ENCODE measurements around the gene UPK3B. TPM values are rescaled to one million over a fixed set of nuclear protein-coding genes. Genes with fewer than 3 reads are reported as not detected.

UPK3B gene
- total and polyA plus RNA-seq, 9 of the 15 experiments (the other 6 are each of a cell fraction or from before 2014, with no cell fraction given), result not detected

DNA sequence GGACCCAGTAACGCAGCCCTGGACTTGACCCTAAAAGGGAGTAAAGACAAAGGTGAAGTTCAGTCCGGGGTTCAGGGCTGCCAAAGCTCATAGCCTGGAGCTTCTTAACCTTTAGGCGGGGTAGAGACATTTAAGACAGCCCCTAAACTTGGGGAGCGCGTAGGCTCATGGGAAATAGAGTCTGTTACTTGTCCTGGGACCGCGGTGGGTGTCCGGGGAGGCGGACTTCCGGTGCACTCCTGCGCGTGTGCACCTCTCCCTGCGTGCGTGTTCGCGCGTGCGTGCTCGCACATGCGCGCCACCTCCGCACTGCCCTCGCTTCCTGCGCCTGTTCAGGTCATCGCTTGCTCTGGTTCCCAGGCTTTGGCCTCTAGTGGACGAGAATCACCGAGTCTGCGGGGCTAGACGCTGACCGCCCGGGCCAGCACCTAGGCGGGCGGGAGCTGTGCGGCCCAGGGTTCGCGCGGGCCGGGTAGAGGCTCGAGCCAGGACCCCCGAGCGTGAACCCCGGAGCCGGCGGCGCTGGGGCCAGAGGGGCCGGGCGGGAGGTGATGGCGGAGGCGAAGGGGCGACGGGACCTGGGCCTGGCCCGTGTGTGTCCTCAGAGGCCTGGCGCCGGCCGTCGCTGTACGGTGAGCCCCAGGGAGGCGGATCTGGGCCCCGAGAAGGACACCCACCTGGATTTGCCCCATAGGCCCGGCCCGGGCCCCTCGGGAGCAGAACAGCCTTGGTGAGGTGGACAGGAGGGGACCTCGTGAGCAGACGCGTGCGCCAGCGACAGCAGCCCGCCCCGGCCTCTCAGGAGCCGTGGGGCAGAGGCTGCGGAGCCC, 38.9 kb downstream of the UPK3B start (continued):
- peak; percentile 70 for TF ChIP-seq RBM25 (IDR thresholded peaks at IDR 0.05; ENCODE audit: low read depth, low read length, severe bottlenecking)
- TF ChIP-seq, protein P1, sequence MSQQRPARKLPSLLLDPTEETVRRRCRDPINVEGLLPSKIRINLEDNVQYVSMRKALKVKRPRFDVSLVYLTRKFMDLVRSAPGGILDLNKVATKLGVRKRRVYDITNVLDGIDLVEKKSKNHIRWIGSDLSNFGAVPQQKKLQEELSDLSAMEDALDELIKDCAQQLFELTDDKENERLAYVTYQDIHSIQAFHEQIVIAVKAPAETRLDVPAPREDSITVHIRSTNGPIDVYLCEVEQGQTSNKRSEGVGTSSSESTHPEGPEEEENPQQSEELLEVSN (IDR thresholded peaks at IDR 0.05; ENCODE audit: borderline replicate concordance in 1 of 2, extremely low read depth in 1 of 2, insufficient read depth in 1 of 2, insufficient read length in 1 of 2, low read depth in 1 of 2, low read length in 1 of 2, poor library complexity in 1 of 2, severe bottlenecking in 1 of 2), result peak; percentile 74 to 78
- peak; percentile 86 for TF ChIP-seq L3MBTL2 (IDR thresholded peaks at IDR 0.05)
- peak; percentile 89 for TF ChIP-seq GABPA (tag; conservative IDR thresholded peaks at IDR 0.05; ENCODE audit: low read depth)
- peak in 1 of 2 experiments; percentile 57; a peak in 1 of 4 replicates for TF ChIP-seq SIN3A (IDR thresholded peaks at IDR 0.05; ENCODE audit: borderline replicate concordance in 2 of 2, control insufficient read depth in 1 of 2, low read depth in 2 of 2, low read length in 2 of 2)
- peak; percentile 67; the same call in 1 of the 2 replicates for TF ChIP-seq SIN3B (IDR thresholded peaks at IDR 0.05; ENCODE audit: low read depth)
- TF ChIP-seq, protein P2, sequence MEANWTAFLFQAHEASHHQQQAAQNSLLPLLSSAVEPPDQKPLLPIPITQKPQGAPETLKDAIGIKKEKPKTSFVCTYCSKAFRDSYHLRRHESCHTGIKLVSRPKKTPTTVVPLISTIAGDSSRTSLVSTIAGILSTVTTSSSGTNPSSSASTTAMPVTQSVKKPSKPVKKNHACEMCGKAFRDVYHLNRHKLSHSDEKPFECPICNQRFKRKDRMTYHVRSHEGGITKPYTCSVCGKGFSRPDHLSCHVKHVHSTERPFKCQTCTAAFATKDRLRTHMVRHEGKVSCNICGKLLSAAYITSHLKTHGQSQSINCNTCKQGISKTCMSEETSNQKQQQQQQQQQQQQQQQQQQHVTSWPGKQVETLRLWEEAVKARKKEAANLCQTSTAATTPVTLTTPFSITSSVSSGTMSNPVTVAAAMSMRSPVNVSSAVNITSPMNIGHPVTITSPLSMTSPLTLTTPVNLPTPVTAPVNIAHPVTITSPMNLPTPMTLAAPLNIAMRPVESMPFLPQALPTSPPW (CRISPR knock-in tag; IDR thresholded peaks at IDR 0.05), result peak; percentile 50
- TF ChIP-seq, protein P3, sequence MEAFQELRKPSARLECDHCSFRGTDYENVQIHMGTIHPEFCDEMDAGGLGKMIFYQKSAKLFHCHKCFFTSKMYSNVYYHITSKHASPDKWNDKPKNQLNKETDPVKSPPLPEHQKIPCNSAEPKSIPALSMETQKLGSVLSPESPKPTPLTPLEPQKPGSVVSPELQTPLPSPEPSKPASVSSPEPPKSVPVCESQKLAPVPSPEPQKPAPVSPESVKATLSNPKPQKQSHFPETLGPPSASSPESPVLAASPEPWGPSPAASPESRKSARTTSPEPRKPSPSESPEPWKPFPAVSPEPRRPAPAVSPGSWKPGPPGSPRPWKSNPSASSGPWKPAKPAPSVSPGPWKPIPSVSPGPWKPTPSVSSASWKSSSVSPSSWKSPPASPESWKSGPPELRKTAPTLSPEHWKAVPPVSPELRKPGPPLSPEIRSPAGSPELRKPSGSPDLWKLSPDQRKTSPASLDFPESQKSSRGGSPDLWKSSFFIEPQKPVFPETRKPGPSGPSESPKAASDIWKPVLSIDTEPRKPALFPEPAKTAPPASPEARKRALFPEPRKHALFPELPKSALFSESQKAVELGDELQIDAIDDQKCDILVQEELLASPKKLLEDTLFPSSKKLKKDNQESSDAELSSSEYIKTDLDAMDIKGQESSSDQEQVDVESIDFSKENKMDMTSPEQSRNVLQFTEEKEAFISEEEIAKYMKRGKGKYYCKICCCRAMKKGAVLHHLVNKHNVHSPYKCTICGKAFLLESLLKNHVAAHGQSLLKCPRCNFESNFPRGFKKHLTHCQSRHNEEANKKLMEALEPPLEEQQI (IDR thresholded peaks at IDR 0.05), result peak; percentile 51; the same call in 1 of the 2 replicates
- TF ChIP-seq RB1 (IDR thresholded peaks at IDR 0.05; ENCODE audit: low read depth), result 0 out of 2 replicates have a peak, but pooled peaks have one; percentile 29
- TF ChIP-seq, protein P4, sequence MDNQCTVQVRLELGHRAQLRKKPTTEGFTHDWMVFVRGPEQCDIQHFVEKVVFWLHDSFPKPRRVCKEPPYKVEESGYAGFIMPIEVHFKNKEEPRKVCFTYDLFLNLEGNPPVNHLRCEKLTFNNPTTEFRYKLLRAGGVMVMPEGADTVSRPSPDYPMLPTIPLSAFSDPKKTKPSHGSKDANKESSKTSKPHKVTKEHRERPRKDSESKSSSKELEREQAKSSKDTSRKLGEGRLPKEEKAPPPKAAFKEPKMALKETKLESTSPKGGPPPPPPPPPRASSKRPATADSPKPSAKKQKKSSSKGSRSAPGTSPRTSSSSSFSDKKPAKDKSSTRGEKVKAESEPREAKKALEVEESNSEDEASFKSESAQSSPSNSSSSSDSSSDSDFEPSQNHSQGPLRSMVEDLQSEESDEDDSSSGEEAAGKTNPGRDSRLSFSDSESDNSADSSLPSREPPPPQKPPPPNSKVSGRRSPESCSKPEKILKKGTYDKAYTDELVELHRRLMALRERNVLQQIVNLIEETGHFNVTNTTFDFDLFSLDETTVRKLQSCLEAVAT (IDR thresholded peaks at IDR 0.05), result peak in 1 of 2 experiments; percentile 60; a peak in 1 of 4 replicates
- TF ChIP-seq HNRNPLL (IDR thresholded peaks at IDR 0.05; ENCODE audit: low read depth, low read length, poor library complexity, severe bottlenecking), result peak; percentile 89
- TF ChIP-seq, protein P5, sequence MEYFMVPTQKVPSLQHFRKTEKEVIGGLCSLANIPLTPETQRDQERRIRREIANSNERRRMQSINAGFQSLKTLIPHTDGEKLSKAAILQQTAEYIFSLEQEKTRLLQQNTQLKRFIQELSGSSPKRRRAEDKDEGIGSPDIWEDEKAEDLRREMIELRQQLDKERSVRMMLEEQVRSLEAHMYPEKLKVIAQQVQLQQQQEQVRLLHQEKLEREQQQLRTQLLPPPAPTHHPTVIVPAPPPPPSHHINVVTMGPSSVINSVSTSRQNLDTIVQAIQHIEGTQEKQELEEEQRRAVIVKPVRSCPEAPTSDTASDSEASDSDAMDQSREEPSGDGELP (CRISPR knock-in tag; IDR thresholded peaks at IDR 0.05; ENCODE audit: borderline replicate concordance), result peak; percentile 67; the same call in 1 of the 2 replicates
- peak; percentile 56 to 76; a peak in 3 of 4 replicates for TF ChIP-seq NONO (IDR thresholded peaks at IDR 0.05; ENCODE audit: low read depth in 2 of 2, low read length in 1 of 2)
- TF ChIP-seq HDAC2 (IDR thresholded peaks at IDR 0.05), result 0 out of 2 replicates have a peak, but pooled peaks have one; percentile 83
- peak; percentile 45; the same call in 1 of the 2 replicates for TF ChIP-seq SMAD4 (CRISPR knock-in tag; conservative IDR thresholded peaks at IDR 0.05)
- peak; percentile 87; the same call in 1 of the 2 replicates for TF ChIP-seq FOXP1 (CRISPR knock-in tag; IDR thresholded peaks at IDR 0.05)

Measured in K562 (cell line).